ENCODE data around the gene CHCT1. TPM values are rescaled to one million over a fixed set of nuclear protein-coding genes. Genes with fewer than 3 reads are reported as not detected.
"Not testable (repeated sequence)": the region's sequence is repeated elsewhere in the genome, so short reads cannot be mapped to it uniquely, and the experiment has no call there.

The CHCT1 gene
- polyA plus RNA-seq, 1 of the 3 experiments (the other 2 are of a cell fraction) = not detected

- no peak; the same call in 1 of the 2 replicates for TF ChIP-seq MEF2A (IDR thresholded peaks at IDR 0.05; ENCODE audit: borderline replicate concordance, low read depth)
Observed at GRCh38 chr17:60383379-60383778, 38.9 kb upstream of the CHCT1 start (continued).

GRCh38 chr17:60384921-60385320 lies 37.4 kb upstream of the CHCT1 start:
- H3K36me3 ChIP-seq (replicated peaks in 1 of 2; ENCODE audit: control insufficient read depth in 1 of 2, insufficient read depth in 2 of 2, low read length in 1 of 2); POLR2A ChIA-PET; H3K9me3 ChIP-seq; H3K4me2 ChIP-seq; H3F3A ChIP-seq (replicated peaks; ENCODE audit: insufficient read depth); H3K9ac ChIP-seq; DNase-seq; H2AFZ ChIP-seq (ENCODE audit: low read depth); H3K27ac ChIP-seq (ENCODE audit: low read depth in 2 of 2, low read length in 1 of 2); H3K9me2 ChIP-seq; H3K27me3 ChIP-seq (ENCODE audit: insufficient read depth); H3K4me3 ChIP-seq (ENCODE audit: low read depth in 2 of 2, low read length in 1 of 2): not testable (repeated sequence)
- 96% methylated on average over 7 of the region's 7 CpGs for WGBS (ENCODE audit: low lambda C conversion rate)
- CTCF ChIA-PET = interaction anchor here (1.5 kb wide), 1 partner anchor 27 kb away, joined by 3 read pairs; no protein-coding TSS in a partner anchor
- Histone ChIP-seq H3K4me1 (ENCODE audit: control insufficient read depth in 1 of 2, insufficient read depth in 2 of 2, low read depth in 1 of 2, low read length in 1 of 2) (peaks cover 29 to 32% of the 10 kb centered on the region in 2 experiments), H4K20me1 (ENCODE audit: insufficient read depth) (peaks cover 83% of the 10 kb centered on the region), H3K79me2 (ENCODE audit: insufficient read depth) (peaks cover 99% of the 10 kb centered on the region)

DNA sequence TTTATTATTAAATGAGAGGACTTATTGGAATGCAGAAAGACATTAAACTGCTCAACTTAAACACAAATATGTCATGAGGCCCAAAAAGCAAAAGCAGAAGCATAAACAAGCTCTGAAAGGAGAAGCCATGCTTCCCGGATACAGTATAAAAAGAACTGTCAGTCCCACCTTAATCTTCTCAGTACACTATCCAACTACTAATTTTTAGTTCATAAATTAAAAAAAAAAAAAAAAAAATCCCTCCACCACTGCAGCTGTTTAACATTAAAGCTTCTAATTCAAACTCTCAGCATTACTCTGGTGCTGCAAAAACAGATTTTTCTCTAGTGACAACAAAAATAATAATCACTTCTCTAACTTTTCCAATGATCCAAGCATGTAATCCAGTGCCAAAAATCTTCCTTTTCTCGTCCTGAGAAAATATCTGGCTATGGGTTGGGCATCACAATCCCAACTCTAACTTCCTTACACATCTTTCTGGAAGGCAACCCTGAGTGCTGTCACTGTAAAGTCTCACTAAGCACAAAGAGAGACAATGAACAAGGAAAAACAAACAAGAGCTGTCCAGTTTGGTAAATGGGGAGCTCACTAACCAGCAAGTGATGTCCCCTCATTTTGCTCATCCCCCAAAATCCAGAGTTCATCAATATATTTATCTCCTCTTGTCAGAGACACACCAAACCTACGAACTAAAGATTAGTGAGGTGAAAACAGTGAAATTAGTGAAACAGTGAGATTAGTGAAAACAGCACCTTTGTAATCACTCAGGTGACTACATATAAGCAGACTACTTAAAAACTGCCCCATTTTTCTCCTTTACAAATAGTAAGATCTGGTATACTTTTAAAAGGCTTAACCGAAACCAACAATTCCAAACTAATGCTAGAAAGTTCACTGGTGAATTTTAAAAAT lies 35.9 kb upstream of the CHCT1 start:
- H3K9me2 ChIP-seq = no peaks in the 10 kb centered on the region
- no peak for DNase-seq
- H3K27ac ChIP-seq (ENCODE audit: low read depth in 2 of 2, low read length in 1 of 2) = peak overlapping the region; percentile 28 to 35; a peak in 3 of 4 replicates
- no peak overlapping the region for H3K4me3 ChIP-seq (ENCODE audit: low read depth in 2 of 2, low read length in 1 of 2)
- 83% methylated on average over 4 of the region's 4 CpGs for WGBS (ENCODE audit: low lambda C conversion rate)
- H3K27me3 ChIP-seq (ENCODE audit: insufficient read depth) = no peaks in the 10 kb centered on the region
- H3K4me1 ChIP-seq (ENCODE audit: control insufficient read depth in 1 of 2, insufficient read depth in 2 of 2, low read depth in 1 of 2, low read length in 1 of 2) = peaks cover 29 to 39% of the 10 kb centered on the region in 2 experiments
- ChIA-PET POLR2A (interaction anchor here (0.6 kb wide), 1 partner anchor 1293 kb away, joined by 3 read pairs; no protein-coding TSS in a partner anchor), CTCF (interaction anchor here (0.6 to 1.0 kb wide), 4 partner anchors 135 to 255 kb away, joined by 3 read pairs; no protein-coding TSS in a partner anchor)
- peaks cover 100% of the 10 kb centered on the region for H3K79me2 ChIP-seq (ENCODE audit: insufficient read depth)
- H4K20me1 ChIP-seq (ENCODE audit: insufficient read depth) = peaks cover 85% of the 10 kb centered on the region
- peaks cover 0 to 9% of the 10 kb centered on the region in 2 experiments for H3K36me3 ChIP-seq (replicated peaks in 1 of 2; ENCODE audit: control insufficient read depth in 1 of 2, insufficient read depth in 2 of 2, low read length in 1 of 2)
- 0 out of 2 replicates have a peak overlapping the region, but pooled peaks have one; percentile 8 for H3K4me2 ChIP-seq
- H3F3A ChIP-seq (replicated peaks; ENCODE audit: insufficient read depth) = peaks cover 8% of the 10 kb centered on the region
- H2AFZ ChIP-seq (ENCODE audit: low read depth) = no peak overlapping the region
- no peaks in the 10 kb centered on the region for H3K9me3 ChIP-seq
- TF ChIP-seq NRF1 (IDR thresholded peaks at IDR 0.05; ENCODE audit: low read depth, low read length) (no peak), NFIC (IDR thresholded peaks at IDR 0.05; ENCODE audit: borderline replicate concordance) (no peak), USF2 (IDR thresholded peaks at IDR 0.05; ENCODE audit: borderline replicate concordance, low read depth, low read length) (no peak), RAD21 (IDR thresholded peaks at IDR 0.05; ENCODE audit: low read length) (no peak), TAF1 (IDR thresholded peaks at IDR 0.05; ENCODE audit: borderline replicate concordance, low read depth, low read length) (no peak), GABPA (IDR thresholded peaks at IDR 0.05; ENCODE audit: low read depth) (no peak), TEAD4 (IDR thresholded peaks at IDR 0.05; ENCODE audit: borderline replicate concordance, insufficient read depth) (no peak), USF1 (IDR thresholded peaks at IDR 0.05; ENCODE audit: borderline replicate concordance, low read depth) (no peak), POLR2AphosphoS5 (IDR thresholded peaks at IDR 0.05; ENCODE audit: low read depth, low read length) (no peak), MAX (IDR thresholded peaks at IDR 0.05; ENCODE audit: low read depth) (no peak), SMC3 (IDR thresholded peaks at IDR 0.05; ENCODE audit: low read depth, low read length) (no peak), ELF1 (IDR thresholded peaks at IDR 0.05) (no peak)
- no peak overlapping the region for H3K9ac ChIP-seq
